ENCODE results near the gene ZCCHC3.

GRCh38 chr20:270517-270916 lies 26.9 kb upstream of the ZCCHC3 start:
- TF ChIP-seq EZH2 (IDR thresholded peaks at IDR 0.05; ENCODE audit: insufficient read depth, poor library complexity, severe bottlenecking) (no peak), EZH2phosphoT487 (IDR thresholded peaks at IDR 0.05; ENCODE audit: insufficient read depth, low read depth) (no peak)
